ENCODE results near the gene CCDC68.

Gene CCDC68

DNA sequence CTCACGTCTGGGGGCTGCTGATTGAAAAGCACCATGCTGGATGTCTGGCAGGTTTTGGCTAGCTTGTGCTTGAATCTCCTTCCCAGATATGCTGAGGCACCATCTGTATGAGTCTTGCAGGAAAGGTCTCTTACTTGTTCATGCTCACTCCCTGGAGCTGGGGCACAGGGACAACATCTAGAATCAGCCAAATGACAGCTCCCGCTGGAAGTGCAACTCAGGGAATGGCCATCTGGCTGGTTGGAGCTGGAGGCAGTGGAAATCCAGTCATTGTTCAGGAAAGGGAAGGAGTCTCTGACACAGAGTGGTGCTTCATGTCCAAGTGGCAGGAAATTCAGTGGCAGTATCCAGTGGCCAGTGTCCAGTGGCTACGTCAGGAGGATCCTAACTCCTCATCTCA, 9.7 kb downstream of the CCDC68 start:
- H4K20me1 ChIP-seq = no peaks in the 10 kb centered on the region

DNA sequence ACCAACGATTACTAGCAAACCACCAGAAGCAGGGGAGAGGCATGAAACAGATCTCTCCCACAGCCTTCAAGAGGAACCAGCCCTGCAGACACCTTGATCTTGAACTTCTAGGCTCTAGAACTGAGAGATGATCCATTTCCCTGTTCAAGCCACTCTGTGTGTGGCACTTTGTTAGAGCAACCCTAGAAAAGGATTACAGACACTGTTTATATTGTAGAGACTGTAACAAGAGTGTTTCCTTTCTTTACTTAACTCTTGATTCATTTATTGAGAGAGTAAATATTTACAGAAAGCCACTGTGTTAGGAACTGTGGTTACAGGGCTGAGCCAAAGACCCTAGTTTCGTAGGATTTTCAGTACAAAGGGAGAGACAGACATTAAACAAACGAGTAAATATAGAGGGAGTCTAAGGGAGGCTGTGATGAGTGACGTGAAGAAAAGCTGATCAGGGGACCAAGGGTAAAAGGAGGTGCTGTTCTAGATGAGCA, 10.9 kb downstream of the CCDC68 start:
- Histone ChIP-seq H3K4me3 (no peak overlapping the region), H3K9ac (no peak overlapping the region), H3K27me3 (no peaks in the 10 kb centered on the region), H3K4me2 (no peak overlapping the region), H3K27ac (no peak overlapping the region), H4K20me1 (no peaks in the 10 kb centered on the region), H3K36me3 (no peaks in the 10 kb centered on the region), H3K9me3 (replicated peaks in 1 of 11) (no peaks in the 10 kb centered on the region), H3K4me1 (peaks cover 0 to 17% (median 8%) of the 10 kb centered on the region in 10 experiments; a peak in 6 of 20 replicates)
- TF ChIP-seq Cebpa-rat (IDR thresholded peaks at IDR 0.05) = no peak

More for the DNA sequence above, 9.7 kb downstream of the CCDC68 start:
- no peak overlapping the region for H3K27ac ChIP-seq
- H3K9ac ChIP-seq = no peak overlapping the region
- H3K9me3 ChIP-seq (replicated peaks in 1 of 11) = no peaks in the 10 kb centered on the region
- peaks cover 0 to 17% (median 8%) of the 10 kb centered on the region in 10 experiments; a peak in 6 of 20 replicates for H3K4me1 ChIP-seq
- no peak for TF ChIP-seq Cebpa-rat (IDR thresholded peaks at IDR 0.05)
- no peak overlapping the region for H3K4me3 ChIP-seq
- H3K27me3 ChIP-seq = no peaks in the 10 kb centered on the region
- H3K4me2 ChIP-seq = no peak overlapping the region
- no peaks in the 10 kb centered on the region for H3K36me3 ChIP-seq

GRCh38 chr18:54947091-54947490, 12.2 kb downstream of the CCDC68 start:
- no peak overlapping the region for H3K4me2 ChIP-seq
- no peak overlapping the region for H3K9ac ChIP-seq
- no peaks in the 10 kb centered on the region for H4K20me1 ChIP-seq
- H3K27ac ChIP-seq = no peak overlapping the region
- no peaks in the 10 kb centered on the region for H3K27me3 ChIP-seq
- H3K36me3 ChIP-seq = no peaks in the 10 kb centered on the region
- no peak for TF ChIP-seq Cebpa-rat (IDR thresholded peaks at IDR 0.05)
- H3K4me3 ChIP-seq = no peak overlapping the region
- H3K9me3 ChIP-seq (replicated peaks in 1 of 11) = no peaks in the 10 kb centered on the region
- H3K4me1 ChIP-seq = peaks cover 0 to 14% (median 8%) of the 10 kb centered on the region in 10 experiments; a peak in 6 of 20 replicates

DNA sequence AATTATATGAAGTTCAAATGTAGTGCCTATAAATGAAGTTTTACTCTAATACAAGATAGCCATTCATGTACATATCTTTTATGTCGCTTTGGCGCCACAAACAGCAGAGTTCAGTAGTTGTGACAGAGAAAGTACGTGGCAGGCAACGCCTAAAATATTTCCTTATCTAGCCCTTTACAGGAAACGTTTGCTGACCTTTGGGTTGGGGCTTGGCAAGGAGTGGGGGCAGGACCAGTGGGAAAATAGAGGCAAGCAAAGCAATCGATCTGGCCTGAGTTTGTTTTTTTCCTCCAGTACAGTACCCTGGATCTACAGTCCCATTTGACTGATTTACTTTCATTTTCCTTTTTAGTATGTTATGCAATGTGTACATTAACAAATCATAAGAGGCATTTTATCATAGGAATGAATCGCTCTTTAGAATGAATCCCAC, 13.1 kb downstream of the CCDC68 start:
- Histone ChIP-seq H3K9me3 (replicated peaks in 1 of 11) (no peaks in the 10 kb centered on the region), H3K4me2 (peak overlapping the region; percentile 44 to 76 (median 62)), H3K27me3 (no peaks in the 10 kb centered on the region), H4K20me1 (no peaks in the 10 kb centered on the region), H3K4me3 (peak overlapping the region; percentile 36 to 52 (median 49); a peak in 14 of 20 replicates), H3K4me1 (peaks cover 0 to 13% (median 7%) of the 10 kb centered on the region in 10 experiments; a peak in 6 of 20 replicates), H3K27ac (peak overlapping the region; percentile 39 to 79 (median 69); a peak in 20 of 22 replicates), H3K9ac (peak overlapping the region; percentile 55 to 79 (median 70); a peak in 20 of 22 replicates), H3K36me3 (no peaks in the 10 kb centered on the region)
- TF ChIP-seq Cebpa-rat (IDR thresholded peaks at IDR 0.05) = 0 out of 22 replicates have a peak, but pooled peaks of 1 of the 11 experiments have one; percentile 18

DNA sequence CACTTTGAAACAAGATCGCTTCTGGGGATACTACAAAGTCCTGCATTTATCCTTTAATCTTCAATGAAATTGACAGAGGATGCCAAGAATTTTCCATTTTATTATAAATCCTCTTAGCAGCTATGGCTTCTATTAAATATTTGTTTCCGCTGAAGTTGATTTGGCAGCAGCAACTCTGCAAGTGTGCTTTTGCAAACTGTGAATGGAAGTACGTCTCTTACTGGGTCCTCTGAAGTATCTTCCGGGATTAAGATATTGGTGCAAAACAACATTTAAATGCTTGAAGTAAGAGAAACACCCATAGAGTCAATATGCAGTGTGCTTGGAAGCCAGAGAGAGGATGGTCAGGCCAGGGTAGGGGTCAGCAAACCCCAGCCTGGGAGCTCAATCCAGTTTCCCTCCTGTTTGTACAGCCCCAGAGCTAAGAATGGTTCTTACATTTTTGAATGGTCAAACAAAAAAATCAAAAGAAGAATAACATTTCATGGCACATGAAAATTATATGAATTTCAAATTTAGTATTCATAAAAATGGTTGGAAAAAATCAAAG, 13.6 kb downstream of the CCDC68 start:
- H3K4me3 ChIP-seq = peak overlapping the region in 6 of 10 experiments; percentile 36 to 52 (median 48); a peak in 7 of 20 replicates
- H3K9ac ChIP-seq = peak overlapping the region in 6 of 11 experiments; percentile 55 to 73 (median 67); a peak in 11 of 22 replicates
- H3K36me3 ChIP-seq = no peaks in the 10 kb centered on the region
- no peaks in the 10 kb centered on the region for H3K27me3 ChIP-seq
- peak overlapping the region; percentile 44 to 76 (median 62); a peak in 19 of 22 replicates for H3K4me2 ChIP-seq
- TF ChIP-seq Cebpa-rat (IDR thresholded peaks at IDR 0.05) = no peak
- H3K27ac ChIP-seq = peak overlapping the region in 9 of 11 experiments; percentile 61 to 79 (median 70); a peak in 17 of 22 replicates
- H3K4me1 ChIP-seq = peaks cover 0 to 13% (median 7%) of the 10 kb centered on the region in 10 experiments; a peak in 6 of 20 replicates
- H4K20me1 ChIP-seq = no peaks in the 10 kb centered on the region
- no peaks in the 10 kb centered on the region for H3K9me3 ChIP-seq (replicated peaks in 1 of 11)

DNA sequence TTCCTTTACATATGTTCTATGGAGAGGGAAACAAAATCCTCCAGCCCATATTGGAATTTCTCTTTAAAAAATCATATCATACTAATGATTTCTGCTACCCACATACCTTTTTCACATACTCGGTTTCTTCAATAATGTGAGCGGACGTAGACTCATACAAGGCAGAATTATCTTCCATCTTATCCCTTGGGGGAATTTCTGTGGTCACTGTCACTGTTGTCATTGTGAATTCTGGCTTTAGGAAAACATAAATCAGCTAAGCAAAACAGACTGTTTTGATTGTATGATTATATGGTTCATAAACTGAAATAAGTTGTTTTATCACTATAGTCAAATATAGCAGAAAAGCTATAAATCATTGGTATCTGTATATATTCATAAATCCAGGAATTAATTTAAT, 16.7 kb downstream of the CCDC68 start:
- H3K36me3 ChIP-seq = no peaks in the 10 kb centered on the region
- H3K9ac ChIP-seq = no peak overlapping the region
- no peak overlapping the region for H3K4me2 ChIP-seq
- H3K27ac ChIP-seq = no peak overlapping the region
- H3K4me1 ChIP-seq = peaks cover 0 to 13% (median 7%) of the 10 kb centered on the region in 10 experiments; a peak in 6 of 20 replicates
- no peaks in the 10 kb centered on the region for H3K27me3 ChIP-seq
- H4K20me1 ChIP-seq = no peaks in the 10 kb centered on the region
- TF ChIP-seq Cebpa-rat (IDR thresholded peaks at IDR 0.05) = no peak
- H3K9me3 ChIP-seq (replicated peaks in 1 of 11) = no peaks in the 10 kb centered on the region
- no peak overlapping the region for H3K4me3 ChIP-seq

- Histone ChIP-seq H3K9me3 (replicated peaks in 1 of 11) (no peaks in the 10 kb centered on the region), H3K27me3 (no peaks in the 10 kb centered on the region), H3K9ac (no peak overlapping the region), H3K27ac (no peak overlapping the region), H3K4me1 (peaks cover 0 to 13% (median 7%) of the 10 kb centered on the region in 10 experiments; a peak in 6 of 20 replicates), H3K4me3 (no peak overlapping the region), H4K20me1 (no peaks in the 10 kb centered on the region), H3K36me3 (no peaks in the 10 kb centered on the region), H3K4me2 (no peak overlapping the region)
- no peak for TF ChIP-seq Cebpa-rat (IDR thresholded peaks at IDR 0.05)
Observed at GRCh38 chr18:54942144-54942543, 17.1 kb downstream of the CCDC68 start.

GRCh38 chr18:54939361-54939917, 19.8 kb downstream of the CCDC68 start:
- H3K9ac ChIP-seq = no peak overlapping the region
- no peak overlapping the region for H3K4me3 ChIP-seq
- no peak for TF ChIP-seq Cebpa-rat (IDR thresholded peaks at IDR 0.05)
- no peaks in the 10 kb centered on the region for H3K36me3 ChIP-seq
- H3K27me3 ChIP-seq = no peaks in the 10 kb centered on the region
- H3K9me3 ChIP-seq (replicated peaks in 1 of 11) = no peaks in the 10 kb centered on the region
- no peaks in the 10 kb centered on the region for H3K4me1 ChIP-seq
- H4K20me1 ChIP-seq = no peaks in the 10 kb centered on the region
- no peak overlapping the region for H3K27ac ChIP-seq
- H3K4me2 ChIP-seq = no peak overlapping the region

- H3K27ac ChIP-seq = no peak overlapping the region
- H3K36me3 ChIP-seq = no peaks in the 10 kb centered on the region
- TF ChIP-seq Cebpa-rat (IDR thresholded peaks at IDR 0.05) = no peak
- H3K4me2 ChIP-seq = no peak overlapping the region
- no peaks in the 10 kb centered on the region for H3K9me3 ChIP-seq (replicated peaks in 1 of 11)
- H3K9ac ChIP-seq = no peak overlapping the region
- H3K4me3 ChIP-seq = no peak overlapping the region
- H3K27me3 ChIP-seq = no peaks in the 10 kb centered on the region
- no peaks in the 10 kb centered on the region for H4K20me1 ChIP-seq
- H3K4me1 ChIP-seq = no peaks in the 10 kb centered on the region
Observed at GRCh38 chr18:54938506-54938905, 20.8 kb downstream of the CCDC68 start.

Measured in BLaER1 treated with 17β-estradiol and CSF1 and Interleukin-3, amounts not matched to agents 10 nM and 100 nM (cell line).